Keratinocyte (primary cell): ENCODE measurements around the gene HUS1B. TPM values are rescaled to one million over a fixed set of nuclear protein-coding genes. Genes with fewer than 3 reads are reported as not detected.

Source experiments
- DNase-seq: peaks from one replicate; pipeline ENCODE4 v3.0.0-alpha.2; 2011; ENCODE audit warnings: low read depth, missing footprints, low spot score
- FAIRE-seq: peaks from 2 replicates; lab custom pipeline; 2011; peaks lifted over from hg19 to GRCh38; lab: Jason Lieb, UNC
- H2AFZ ChIP-seq: 2 replicates; pipeline ENCODE4 v1.6.0; 2012; ENCODE audit warnings: low read length, control low read depth, inconsistent platforms; ENCODE audit not compliant: control insufficient read depth
- H3K27ac ChIP-seq: 2 replicates; pipeline ENCODE4 v1.5.1; 2011; ENCODE audit warnings: low read length; ENCODE audit not compliant: control insufficient read depth, insufficient read depth
- H3K27me3 ChIP-seq: 3 replicates; pipeline ENCODE4 v1.6.0; 2011; ENCODE audit warnings: low read length; ENCODE audit not compliant: control insufficient read depth, insufficient read depth; ENCODE audit errors: extremely low read depth
- H3K36me3 ChIP-seq, 2 experiments: 2 replicates in 1 of 2; 3 replicates in 1 of 2; pipeline ENCODE4 v1.5.1; 2011; ENCODE audit warnings: low read length in 2 of 2, mild to moderate bottlenecking in 1 of 2; ENCODE audit not compliant: control insufficient read depth in 2 of 2, insufficient read depth in 2 of 2; ENCODE audit errors: extremely low read depth in 1 of 2
- H3K4me1 ChIP-seq: 3 replicates; pipeline ENCODE4 v1.5.1; 2011; ENCODE audit warnings: low read length; ENCODE audit not compliant: control insufficient read depth, insufficient read depth; ENCODE audit errors: extremely low read depth
- H3K4me2 ChIP-seq: 3 replicates; pipeline ENCODE4 v1.6.0; 2011; ENCODE audit warnings: low read depth, low read length; ENCODE audit not compliant: control insufficient read depth, insufficient read depth; ENCODE audit errors: extremely low read depth
- H3K4me3 ChIP-seq, 3 experiments: fragments of 200-600 bp in 1 of 3; sonication (generic) in 1 of 3; 2 replicates in 2 of 3; 3 replicates in 1 of 3; pipeline ENCODE4 v1.5.1; 2011 to 2016; ENCODE audit warnings: low read length in 3 of 3, mild to moderate bottlenecking in 3 of 3, control low read depth in 2 of 3, inconsistent platforms in 1 of 3, low read depth in 1 of 3, mixed read lengths in 1 of 3, mixed run types in 1 of 3, moderate library complexity in 1 of 3; ENCODE audit not compliant: control insufficient read depth in 2 of 3, insufficient read depth in 2 of 3; ENCODE audit errors: extremely low read depth in 1 of 3
- H3K79me2 ChIP-seq: 2 replicates; pipeline ENCODE4 v1.6.0; 2012; ENCODE audit warnings: low read length; ENCODE audit not compliant: control insufficient read depth, insufficient read depth
- H3K9ac ChIP-seq: 3 replicates; pipeline ENCODE4 v1.6.0; 2011; ENCODE audit warnings: low read length; ENCODE audit not compliant: control insufficient read depth, insufficient read depth; ENCODE audit errors: extremely low read depth
- H3K9me1 ChIP-seq: 3 replicates; pipeline ENCODE4 v1.6.0; 2011; ENCODE audit warnings: low read length; ENCODE audit not compliant: control insufficient read depth, insufficient read depth; ENCODE audit errors: extremely low read depth
- H3K9me3 ChIP-seq: 2 replicates; pipeline ENCODE4 v1.5.1; 2012; ENCODE audit warnings: low read depth, low read length; ENCODE audit not compliant: control insufficient read depth
- H4K20me1 ChIP-seq: 3 replicates; pipeline ENCODE4 v1.6.0; 2011; ENCODE audit warnings: low read length; ENCODE audit not compliant: control insufficient read depth, insufficient read depth; ENCODE audit errors: extremely low read depth
- CTCF ChIP-seq, 3 experiments: IDR thresholded peaks in 1 of 3; conservative IDR thresholded peaks in 1 of 3; optimal IDR thresholded peaks in 1 of 3; 2 replicates in 2 of 3; 3 replicates in 1 of 3; pipeline versions ENCODE3 to v1.5.1; 2011; ENCODE audit warnings: low read length in 3 of 3, mild to moderate bottlenecking in 3 of 3, moderate library complexity in 2 of 3, control low read depth in 1 of 3, inconsistent platforms in 1 of 3; ENCODE audit not compliant: insufficient read depth in 2 of 3; ENCODE audit errors: extremely low read depth in 1 of 3
- EZH2 ChIP-seq: IDR thresholded peaks from one replicate; pipeline ENCODE4 v1.6.1; 2012; ENCODE audit warnings: inconsistent platforms, mild to moderate bottlenecking, low read length, moderate library complexity
- dilution Hi-C: fragments of 300-500 bp; cut with MboI; formaldehyde crosslinking; loops from one replicate; pipeline ENCODE4 v1.7.0; 2020; ENCODE audit warnings: low sequenced_read_pairs; ENCODE audit not compliant: extremely low pct_ligation_motif_present
- polyA plus RNA-seq, 5 experiments: library from polyadenylated mRNA; depleted of rRNA in 3 of 5; stranded (reverse) in 3 of 5; stranded (forward) in 1 of 5; unstranded in 1 of 5; fragments of >200 nt; gene quantifications; 1 replicate in 1 of 5; 2 replicates in 3 of 5; 3 replicates in 1 of 5; pipeline versions ENCODE4 v1.2.1 to v1.2.3, GENCODE V29; 2011 to 2012; ENCODE audit warnings: missing spikeins in 2 of 5, low read depth in 1 of 5, low replicate concordance in 1 of 5

Gene HUS1B
- polyA plus RNA-seq, 1 donor (not counting 4 experiments of a cell fraction or from before 2014, with no cell fraction given), result 0.13 TPM

- no peak overlapping the region for H3K27ac ChIP-seq
- H3K36me3 ChIP-seq, result peaks cover 3% of the 10 kb centered on the region in 2 experiments
- no peak overlapping the region for H3K4me2 ChIP-seq
- dilution Hi-C loops, result no loop called here
- no peak for DNase-seq
- H3K9ac ChIP-seq, result no peak overlapping the region
- H3K9me3 ChIP-seq, result no peaks in the 10 kb centered on the region
- no peaks in the 10 kb centered on the region for H3K79me2 ChIP-seq
- no peaks in the 10 kb centered on the region for H3K4me1 ChIP-seq
- no peak overlapping the region for H2AFZ ChIP-seq
- FAIRE-seq, result no peak
- no peak for TF ChIP-seq EZH2
- H4K20me1 ChIP-seq, result peaks cover 2% of the 10 kb centered on the region
- no peak overlapping the region for H3K4me3 ChIP-seq
- H3K27me3 ChIP-seq, result no peaks in the 10 kb centered on the region
- no peaks in the 10 kb centered on the region for H3K9me1 ChIP-seq
These were observed 30.7 kb downstream of the HUS1B start for GRCh38 chr6:626236-626635.

- dilution Hi-C loops, result no loop called here
- Histone ChIP-seq H3K27me3 (no peaks in the 10 kb centered on the region), H3K9ac (no peak overlapping the region), H3K4me2 (no peak overlapping the region), H3K36me3 (peaks cover 0 to 3% of the 10 kb centered on the region in 2 experiments), H3K27ac (no peak overlapping the region), H3K9me1 (no peaks in the 10 kb centered on the region), H3K4me1 (no peaks in the 10 kb centered on the region), H3K79me2 (no peaks in the 10 kb centered on the region), H3K9me3 (no peaks in the 10 kb centered on the region), H2AFZ (no peak overlapping the region), H3K4me3 (no peak overlapping the region), H4K20me1 (peaks cover 6% of the 10 kb centered on the region)
- FAIRE-seq (no peak), DNase-seq (no peak)
- TF ChIP-seq EZH2 (no peak), CTCF (optimal IDR thresholded peaks at IDR 0.05 in 1 of 3, IDR thresholded peaks at IDR 0.05 in 1 of 3, conservative IDR thresholded peaks at IDR 0.05 in 1 of 3; ENCODE audit: extremely low read depth in 1 of 3, insufficient read depth in 2 of 3, low read length in 3 of 3) (no peak)
These were observed 31.9 kb downstream of the HUS1B start for GRCh38 chr6:624979-625378.

GRCh38 chr6:622462-622861 is 34.4 kb downstream of the HUS1B start:
- TF ChIP-seq CTCF (optimal IDR thresholded peaks at IDR 0.05 in 1 of 3, IDR thresholded peaks at IDR 0.05 in 1 of 3, conservative IDR thresholded peaks at IDR 0.05 in 1 of 3; ENCODE audit: extremely low read depth in 1 of 3, insufficient read depth in 2 of 3, low read length in 3 of 3) (no peak), EZH2 (no peak)
- H3K4me1 ChIP-seq, result peaks cover 2% of the 10 kb centered on the region
- H3K79me2 ChIP-seq, result no peaks in the 10 kb centered on the region
- H3K9me3 ChIP-seq, result no peaks in the 10 kb centered on the region
- H3K9ac ChIP-seq, result no peak overlapping the region
- H3K4me3 ChIP-seq, result no peak overlapping the region
- H4K20me1 ChIP-seq, result peaks cover 6% of the 10 kb centered on the region
- H2AFZ ChIP-seq, result no peak overlapping the region
- H3K36me3 ChIP-seq, result peaks cover 0 to 3% of the 10 kb centered on the region in 2 experiments
- no peak overlapping the region for H3K4me2 ChIP-seq
- no peaks in the 10 kb centered on the region for H3K27me3 ChIP-seq
- H3K9me1 ChIP-seq, result no peaks in the 10 kb centered on the region
- FAIRE-seq (no peak), DNase-seq (no peak)
- no peak overlapping the region for H3K27ac ChIP-seq
- dilution Hi-C loops, result no loop called here
